Stomach (tissue), 4 donors: ENCODE results near the gene PWP1.

Experiments
- CTCF ChIP-seq, 7 experiments: fragments of 450-650 bp in 4 of 7; fragments of 200-600 bp in 3 of 7; sonication (generic) in 3 of 7; IDR thresholded peaks; one replicate each; pipeline ENCODE4 v1.5.1; 2016 to 2019; ENCODE audit warnings: antibody characterized with exemption in 7 of 7, control low read depth in 2 of 7, mild to moderate bottlenecking in 1 of 7
- EP300 ChIP-seq: sonication (generic); formaldehyde crosslinking; IDR thresholded peaks from one replicate; pipeline ENCODE4 v1.6.1; 2017; ENCODE audit warnings: antibody characterized with exemption
- POLR2A ChIP-seq, 4 donors: fragments of 450-650 bp; IDR thresholded peaks; one replicate each; pipeline ENCODE4 v1.6.1; 2016; ENCODE audit warnings: antibody characterized with exemption in 4 of 4, control low read depth in 2 of 4, mild to moderate bottlenecking in 1 of 4, moderate library complexity in 1 of 4
- POLR2AphosphoS5 ChIP-seq, 3 donors: sonication (generic); formaldehyde crosslinking; IDR thresholded peaks; one replicate each; pipeline ENCODE4 v1.6.1; 2016; ENCODE audit warnings: antibody characterized with exemption in 3 of 3

- TF ChIP-seq CTCF (IDR thresholded peaks at IDR 0.05) (no peak), POLR2A (IDR thresholded peaks at IDR 0.05) (no peak), POLR2AphosphoS5 (IDR thresholded peaks at IDR 0.05) (no peak), EP300 (no peak)
Observed at GRCh38 chr12:107645630-107646333, 39.8 kb upstream of the PWP1 start.
